ENCODE results near the gene SPSB3.

Gene SPSB3

GRCh38 chr16:1788095-1788707, 5.8 kb upstream of the SPSB3 start:
- DNase-seq: no peak

GRCh38 chr16:1787322-1788094, 5.1 kb upstream of the SPSB3 start:
- DNase-seq: no peak

- DNase-seq: no peak
These were observed 4.6 kb upstream of the SPSB3 start for GRCh38 chr16:1787056-1787321.

- no peak for DNase-seq
These were observed 4.1 kb upstream of the SPSB3 start for GRCh38 chr16:1786242-1787055.

- DNase-seq: no peak
These were observed 3.4 kb upstream of the SPSB3 start for GRCh38 chr16:1785846-1786170.

- no peak for DNase-seq
These were observed 2.8 kb upstream of the SPSB3 start for GRCh38 chr16:1784977-1785845.

GRCh38 chr16:1781758-1782407, 488 bp downstream of the SPSB3 start:
- DNase-seq: no peak

GRCh38 chr16:1781254-1781653, 1.1 kb downstream of the SPSB3 start:
- no peak for DNase-seq

GRCh38 chr16:1780677-1781072, 1.7 kb downstream of the SPSB3 start:
- no peak for DNase-seq

- DNase-seq: no peak
These were observed 2.4 kb downstream of the SPSB3 start for GRCh38 chr16:1779741-1780676.

GRCh38 chr16:1779234-1779701, 3.1 kb downstream of the SPSB3 start:
- DNase-seq: no peak

GRCh38 chr16:1778200-1779179, 3.9 kb downstream of the SPSB3 start:
- no peak for DNase-seq

- no peak for DNase-seq
These were observed 4.8 kb downstream of the SPSB3 start for GRCh38 chr16:1777375-1778199.

GRCh38 chr16:1776991-1777374, 5.4 kb downstream of the SPSB3 start:
- DNase-seq: no peak

GRCh38 chr16:1776672-1776955, 5.8 kb downstream of the SPSB3 start:
- DNase-seq: no peak

GRCh38 chr16:1775846-1776671, 6.3 kb downstream of the SPSB3 start:
- no peak for DNase-seq

- no peak for DNase-seq
These were observed 7.1 kb downstream of the SPSB3 start for GRCh38 chr16:1775006-1775845.

GRCh38 chr16:1774448-1774780, 8.0 kb downstream of the SPSB3 start:
- no peak for DNase-seq
